Upper lobe of left lung (tissue), 6 donors: Measurements from ENCODE around the gene LMBR1. TPM values are rescaled to one million over a fixed set of nuclear protein-coding genes. Genes with fewer than 3 reads are reported as not detected.

Source experiments
- ATAC-seq, 2 donors: fragments of 200-7000 bp; cut with Tn5 transposase; one replicate each; pipeline ENCODE4 v1.9.1; 2022; ENCODE audit warnings: mild to moderate bottlenecking in 2 of 2, moderate library complexity in 2 of 2; ENCODE audit not compliant: low FRiP score in 2 of 2
- DNase-seq, 2 donors: peaks; one replicate each; pipeline ENCODE4 v3.0.0-alpha.2; 2019 to 2020
- H3K27ac ChIP-seq, 4 donors: fragments of 200-600 bp; sonication (generic); one replicate each; pipeline ENCODE4 v1.5.1; 2016 to 2019
- H3K27me3 ChIP-seq, 4 donors: fragments of 200-600 bp; sonication (generic); one replicate each; pipeline ENCODE4 v1.5.1; 2017 to 2019
- H3K36me3 ChIP-seq, 4 donors: fragments of 200-600 bp; sonication (generic); one replicate each; pipeline ENCODE4 v1.5.1; 2016 to 2019
- H3K4me1 ChIP-seq, 4 donors: fragments of 200-600 bp; sonication (generic); one replicate each; pipeline ENCODE4 v1.5.1; 2018 to 2019
- H3K4me3 ChIP-seq, 4 donors: fragments of 200-600 bp; sonication (generic); one replicate each; pipeline ENCODE4 v1.5.1; 2017 to 2019; ENCODE audit warnings: mild to moderate bottlenecking in 2 of 4, moderate library complexity in 1 of 4
- H3K9me3 ChIP-seq, 4 donors: fragments of 200-600 bp; sonication (generic); one replicate each; pipeline ENCODE4 v1.5.1; 2018 to 2019
- CTCF ChIP-seq, 6 experiments: fragments of 450-650 bp in 4 of 6; fragments of 200-600 bp in 2 of 6; sonication (generic) in 2 of 6; IDR thresholded peaks; one replicate each; pipeline ENCODE4 v1.5.1; 2016 to 2019; ENCODE audit warnings: antibody characterized with exemption in 6 of 6
- EP300 ChIP-seq, 4 donors: sonication (generic); formaldehyde crosslinking; IDR thresholded peaks; one replicate each; pipeline ENCODE4 v1.5.1; 2017; ENCODE audit warnings: antibody characterized with exemption in 4 of 4, control low read depth in 2 of 4
- POLR2A ChIP-seq, 4 donors: fragments of 450-650 bp; IDR thresholded peaks; one replicate each; pipeline ENCODE4 v1.5.1; 2016 to 2017; ENCODE audit warnings: antibody characterized with exemption in 4 of 4, mild to moderate bottlenecking in 2 of 4
- POLR2AphosphoS5 ChIP-seq, 2 donors: sonication (generic); formaldehyde crosslinking; IDR thresholded peaks; one replicate each; pipeline ENCODE4 v1.5.1; 2017; ENCODE audit warnings: antibody characterized with exemption in 2 of 2
- WGBS, 2 donors: methylation state at CpG; one replicate each; pipeline ENCODE4 v1.1.5; 2017 to 2018; 5-methylcytosine and 5-hydroxymethylcytosine counted together
- total RNA-seq, 6 donors: library from RNA; depleted of rRNA in 4 of 6; stranded (reverse); fragments of >200 nt in 4 of 6; gene quantifications; one replicate each; pipeline versions ENCODE4 v1.1.0 to v1.2.1, GENCODE V29; 2016 to 2021
- donor health status: DM: no; HTN: no; CAD: no; lungs with moderate emphysema.
- donor health status: DM: no; HTN: yes; CAD: no; lungs with severe emphysema.

Gene LMBR1
- total RNA-seq, 6 donors from 2014 or later = 58.6 to 159 (median 81.0) TPM

DNA sequence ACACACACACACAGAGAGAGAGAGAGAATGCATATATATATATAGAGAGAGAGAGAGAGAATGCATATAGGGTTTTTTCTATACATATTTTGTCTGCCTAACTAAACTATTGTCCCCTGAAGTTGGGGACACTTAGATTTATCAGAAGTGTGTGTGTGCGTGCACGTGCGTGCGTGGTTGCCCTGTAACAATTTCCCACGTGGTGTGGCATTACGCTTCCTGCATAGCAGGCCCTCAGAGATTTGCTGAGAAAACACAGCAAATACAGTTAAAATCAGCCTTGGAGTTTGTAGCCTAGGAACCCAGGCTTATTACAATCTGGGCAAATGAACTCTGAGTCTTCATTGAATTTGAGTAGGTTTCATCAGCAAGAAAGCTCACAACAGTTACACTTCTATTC, 237.7 kb downstream of the LMBR1 start:
- DNase-seq = no peak
- WGBS, 2 donors = 73 to 78% methylated on average over 6 of the region's 6 CpGs
- no peak overlapping the region for H3K4me3 ChIP-seq
- H3K27me3 ChIP-seq = no peaks in the 10 kb centered on the region
- no peaks in the 10 kb centered on the region for H3K4me1 ChIP-seq
- H3K27ac ChIP-seq = no peak overlapping the region
- H3K36me3 ChIP-seq = no peaks in the 10 kb centered on the region
- TF ChIP-seq POLR2AphosphoS5 (IDR thresholded peaks at IDR 0.05) (no peak), POLR2A (IDR thresholded peaks at IDR 0.05) (no peak), EP300 (IDR thresholded peaks at IDR 0.05) (no peak), CTCF (IDR thresholded peaks at IDR 0.05) (no peak)
- no peak for ATAC-seq
- H3K9me3 ChIP-seq = no peaks in the 10 kb centered on the region

DNA sequence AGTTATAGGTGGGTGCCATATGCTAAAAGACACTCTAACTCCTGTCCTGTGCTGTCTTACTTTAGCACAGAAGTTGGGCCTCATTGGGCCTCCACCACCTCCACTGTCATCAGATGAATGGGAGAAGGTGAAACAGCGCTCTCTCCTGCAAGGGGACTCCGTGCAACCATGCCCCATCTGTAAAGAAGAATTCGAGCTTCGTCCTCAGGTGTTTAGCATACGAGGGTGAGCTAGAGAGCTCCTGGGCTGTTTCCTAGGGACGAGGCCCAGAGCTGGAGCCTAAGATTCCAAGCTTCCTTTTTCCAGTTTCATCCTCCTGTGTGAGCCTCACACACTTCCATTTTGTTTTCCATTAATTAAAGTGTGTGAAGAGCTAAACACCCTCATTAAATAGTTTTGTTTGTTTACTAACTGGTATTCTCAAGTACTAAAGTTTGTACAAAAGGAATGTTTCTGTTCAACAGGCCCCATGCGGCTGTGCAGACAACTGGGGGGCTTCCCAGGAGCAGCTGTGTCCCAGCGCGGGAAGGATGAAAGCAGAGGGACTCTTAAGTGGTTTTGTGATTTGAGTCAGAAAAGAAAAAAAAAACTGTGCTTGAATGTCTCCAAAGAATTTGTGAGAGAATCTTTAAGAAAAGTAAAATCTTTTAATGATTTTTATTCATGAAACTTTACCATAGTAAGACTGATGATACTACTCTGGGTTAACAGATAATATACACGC, 238.3 kb downstream of the LMBR1 start:
- Histone ChIP-seq H3K9me3 (no peaks in the 10 kb centered on the region), H3K4me1 (no peaks in the 10 kb centered on the region), H3K4me3 (no peak overlapping the region), H3K27ac (no peak overlapping the region), H3K27me3 (no peaks in the 10 kb centered on the region), H3K36me3 (no peaks in the 10 kb centered on the region)
- 82 to 83% methylated on average over 10 of the region's 10 CpGs for WGBS, 2 donors
- TF ChIP-seq EP300 (IDR thresholded peaks at IDR 0.05) = no peak
- no peak for TF ChIP-seq POLR2A (IDR thresholded peaks at IDR 0.05)
- TF ChIP-seq POLR2AphosphoS5 (IDR thresholded peaks at IDR 0.05) = no peak
- TF ChIP-seq CTCF (IDR thresholded peaks at IDR 0.05) = no peak
- ATAC-seq (no peak), DNase-seq (no peak)

DNA sequence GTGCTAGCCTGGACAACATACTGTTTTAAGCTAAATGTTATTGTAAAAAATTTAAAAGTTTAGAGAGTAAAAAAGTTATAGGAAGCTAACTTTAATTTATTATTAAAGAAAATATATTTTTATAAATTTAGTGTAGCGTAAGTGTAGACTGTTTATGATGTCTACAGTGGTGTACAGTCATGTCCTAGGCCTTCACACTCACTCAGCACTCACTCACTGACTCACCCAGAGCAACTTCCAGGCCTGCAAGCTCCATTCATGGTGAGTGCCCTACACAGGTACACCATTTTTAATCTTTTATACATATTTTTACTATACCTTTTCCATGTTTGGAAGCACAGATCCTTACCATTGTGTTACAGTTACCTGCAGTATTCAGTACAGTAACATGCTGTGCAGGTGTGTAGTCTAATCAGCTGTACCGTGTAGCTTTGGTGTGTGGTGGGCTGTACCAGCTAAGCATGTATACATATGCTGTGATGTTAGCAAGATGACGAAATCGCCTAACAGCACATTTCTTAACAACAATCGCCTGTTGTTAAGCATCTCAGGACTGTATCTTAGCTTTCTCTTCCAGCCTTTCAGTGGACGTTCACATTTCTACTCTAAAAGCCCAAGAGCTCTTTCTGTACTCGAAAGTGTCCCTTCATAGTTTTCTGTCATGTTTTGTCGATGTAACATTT, 240.0 kb downstream of the LMBR1 start:
- no peaks in the 10 kb centered on the region for H3K36me3 ChIP-seq
- no peak for TF ChIP-seq CTCF (IDR thresholded peaks at IDR 0.05)
- no peak for TF ChIP-seq EP300 (IDR thresholded peaks at IDR 0.05)
- TF ChIP-seq POLR2AphosphoS5 (IDR thresholded peaks at IDR 0.05) = no peak
- no peak for TF ChIP-seq POLR2A (IDR thresholded peaks at IDR 0.05)
- no peak overlapping the region for H3K27ac ChIP-seq
- 89 to 93% methylated on average over 8 of the region's 8 CpGs for WGBS, 2 donors
- H3K4me1 ChIP-seq = no peaks in the 10 kb centered on the region
- DNase-seq (no peak), ATAC-seq (no peak)
- H3K27me3 ChIP-seq = no peaks in the 10 kb centered on the region
- H3K4me3 ChIP-seq = no peak overlapping the region
- no peaks in the 10 kb centered on the region for H3K9me3 ChIP-seq

- H3K9me3 ChIP-seq = no peaks in the 10 kb centered on the region
- H3K27ac ChIP-seq = no peak overlapping the region
- H3K4me3 ChIP-seq = no peak overlapping the region
- H3K36me3 ChIP-seq = no peaks in the 10 kb centered on the region
- WGBS, 2 donors = 90 to 93% methylated on average over 4 of the region's 4 CpGs
- no peak for ATAC-seq
- no peaks in the 10 kb centered on the region for H3K27me3 ChIP-seq
- DNase-seq = no peak
- H3K4me1 ChIP-seq = no peaks in the 10 kb centered on the region
- TF ChIP-seq POLR2AphosphoS5 (IDR thresholded peaks at IDR 0.05) (no peak), EP300 (IDR thresholded peaks at IDR 0.05) (no peak), POLR2A (IDR thresholded peaks at IDR 0.05) (no peak), CTCF (IDR thresholded peaks at IDR 0.05) (no peak)
These were observed 241.5 kb downstream of the LMBR1 start for GRCh38 chr7:156651474-156651873.
